Calu3 (cell line): ENCODE data around the gene FAM120B. TPM values are rescaled to one million over a fixed set of nuclear protein-coding genes. Genes with fewer than 3 reads are reported as not detected.
A peak's percentile ranks its signal among the peaks of the same experiment; 100 is the strongest.

Experiments used
- BruUV-seq: library from RNA; stranded (reverse); fragments of 400-500 nt; replicated peaks from 2 replicates; lab custom pipeline; 2021; lab: Mats Ljungman, UMichigan
- CTCF ChIA-PET: fragments of 300-600 bp; sonication (Branson Sonifier 250); formaldehyde crosslinking; loops from one replicate; lab custom pipeline; 2022; ENCODE audit warnings: antibody characterized with exemption; lab: Charles Lee
- DNase-seq: peaks from one replicate; pipeline ENCODE4 v3.0.0; 2022
- H3K27ac Mint-ChIP-seq: one replicate; pipeline ENCODE4 v1.8.0; 2022; ENCODE audit warnings: mixed read lengths; ENCODE audit not compliant: unreplicated experiment
- H3K27me3 Mint-ChIP-seq: one replicate; pipeline ENCODE4 v1.8.0; 2022; ENCODE audit warnings: mixed read lengths; ENCODE audit not compliant: unreplicated experiment
- H3K36me3 Mint-ChIP-seq: one replicate; pipeline ENCODE4 v1.8.0; 2022; ENCODE audit warnings: mild to moderate bottlenecking, moderate library complexity, mixed read lengths; ENCODE audit not compliant: insufficient read depth, unreplicated experiment
- H3K4me1 Mint-ChIP-seq: one replicate; pipeline ENCODE4 v1.8.0; 2022; ENCODE audit warnings: mild to moderate bottlenecking, low read depth, mixed read lengths; ENCODE audit not compliant: unreplicated experiment
- H3K4me3 Mint-ChIP-seq: one replicate; pipeline ENCODE4 v1.8.0; 2022; ENCODE audit warnings: mild to moderate bottlenecking, low read depth, moderate library complexity, mixed read lengths; ENCODE audit not compliant: unreplicated experiment
- H3K9me3 Mint-ChIP-seq: one replicate; pipeline ENCODE4 v1.8.0; 2022; ENCODE audit warnings: low read depth, mixed read lengths; ENCODE audit not compliant: unreplicated experiment
- CTCF ChIP-seq: fragments of 200-600 bp; IDR thresholded peaks from one replicate; pipeline ENCODE4 v1.8.0; 2022; ENCODE audit warnings: antibody characterized with exemption; ENCODE audit not compliant: unreplicated experiment
- intact Hi-C: fragments of 100-400 bp; cut with micrococcal nuclease; formaldehyde crosslinking; loops from one replicate; pipeline ENCODE4 v1.10.0; 2022; ENCODE audit not compliant: unreplicated experiment
- total RNA-seq: library from RNA; stranded (reverse); gene quantifications from 2 replicates; pipeline ENCODE4 v1.2.3, GENCODE V29; 2022

FAM120B gene
- total RNA-seq, 1 experiment from 2014 or later = 13.2 TPM

- H3K27ac Mint-ChIP-seq = no peak overlapping the region
- H3K36me3 Mint-ChIP-seq = peaks cover 11% of the 10 kb centered on the region
- intact Hi-C loops = loop anchor here (5.0 to 10.0 kb wide), 2 partner anchors 233 to 460 kb away; no protein-coding TSS in a partner anchor
- CTCF ChIA-PET = interaction anchor here (0.6 to 1.9 kb wide), 2 partner anchors 460 to 488 kb away, joined by 5 to 10 read pairs; no protein-coding TSS in a partner anchor
- H3K4me3 Mint-ChIP-seq = peak overlapping the region; percentile 56
- H3K27me3 Mint-ChIP-seq = peaks cover 85% of the 10 kb centered on the region
- no TSS peak for BruUV-seq
- TF ChIP-seq CTCF = no peak
- peaks cover 17% of the 10 kb centered on the region for H3K4me1 Mint-ChIP-seq
- no peak for DNase-seq
- H3K9me3 Mint-ChIP-seq = no peaks in the 10 kb centered on the region
These were observed 14.5 kb upstream of the FAM120B start for GRCh38 chr6:170292111-170292406.

GRCh38 chr6:170292407-170293158 is 14.0 kb upstream of the FAM120B start:
- intact Hi-C loops = loop anchor here (5.0 to 10.0 kb wide), 2 partner anchors 232 to 460 kb away; no protein-coding TSS in a partner anchor
- peaks cover 85% of the 10 kb centered on the region for H3K27me3 Mint-ChIP-seq
- BruUV-seq = no TSS peak
- H3K9me3 Mint-ChIP-seq = no peaks in the 10 kb centered on the region
- peaks cover 17% of the 10 kb centered on the region for H3K4me1 Mint-ChIP-seq
- TF ChIP-seq CTCF = no peak
- H3K4me3 Mint-ChIP-seq = no peak overlapping the region
- peaks cover 11% of the 10 kb centered on the region for H3K36me3 Mint-ChIP-seq
- DNase-seq = no peak
- H3K27ac Mint-ChIP-seq = no peak overlapping the region
- CTCF ChIA-PET = interaction anchor here (0.6 to 1.9 kb wide), 3 partner anchors 62 to 489 kb away, joined by 3 to 10 read pairs (median 5); no protein-coding TSS in a partner anchor

- TF ChIP-seq CTCF = no peak
- H3K27me3 Mint-ChIP-seq = peaks cover 85% of the 10 kb centered on the region
- H3K9me3 Mint-ChIP-seq = no peaks in the 10 kb centered on the region
- no peak for DNase-seq
- intact Hi-C loops = loop anchor here (5.0 to 10.0 kb wide), 2 partner anchors 231 to 461 kb away; no protein-coding TSS in a partner anchor
- peaks cover 14% of the 10 kb centered on the region for H3K4me1 Mint-ChIP-seq
- no peak overlapping the region for H3K4me3 Mint-ChIP-seq
- H3K36me3 Mint-ChIP-seq = peaks cover 11% of the 10 kb centered on the region
- no peak overlapping the region for H3K27ac Mint-ChIP-seq
- CTCF ChIA-PET = interaction anchor here (1.9 kb wide), 1 partner anchor 461 kb away, joined by 10 read pairs; no protein-coding TSS in a partner anchor
- BruUV-seq = no TSS peak
These were observed 13.0 kb upstream of the FAM120B start for GRCh38 chr6:170293341-170294231.

- no peak for DNase-seq
- Mint-ChIP-seq H3K27me3 (peaks cover 85% of the 10 kb centered on the region), H3K4me1 (peaks cover 10% of the 10 kb centered on the region), H3K4me3 (no peak overlapping the region), H3K36me3 (peaks cover 11% of the 10 kb centered on the region), H3K9me3 (no peaks in the 10 kb centered on the region), H3K27ac (no peak overlapping the region)
- no peak for TF ChIP-seq CTCF
- no TSS peak for BruUV-seq
- intact Hi-C loops = loop anchor here (5.0 to 10.0 kb wide), 2 partner anchors 230 to 462 kb away; no protein-coding TSS in a partner anchor
- CTCF ChIA-PET = no interaction called here
These were observed 12.2 kb upstream of the FAM120B start for GRCh38 chr6:170294298-170294730.
